Measurements from ENCODE around the gene COBL.

Gene COBL
- total RNA-seq = 0 reads per million in 4 donors

DNA sequence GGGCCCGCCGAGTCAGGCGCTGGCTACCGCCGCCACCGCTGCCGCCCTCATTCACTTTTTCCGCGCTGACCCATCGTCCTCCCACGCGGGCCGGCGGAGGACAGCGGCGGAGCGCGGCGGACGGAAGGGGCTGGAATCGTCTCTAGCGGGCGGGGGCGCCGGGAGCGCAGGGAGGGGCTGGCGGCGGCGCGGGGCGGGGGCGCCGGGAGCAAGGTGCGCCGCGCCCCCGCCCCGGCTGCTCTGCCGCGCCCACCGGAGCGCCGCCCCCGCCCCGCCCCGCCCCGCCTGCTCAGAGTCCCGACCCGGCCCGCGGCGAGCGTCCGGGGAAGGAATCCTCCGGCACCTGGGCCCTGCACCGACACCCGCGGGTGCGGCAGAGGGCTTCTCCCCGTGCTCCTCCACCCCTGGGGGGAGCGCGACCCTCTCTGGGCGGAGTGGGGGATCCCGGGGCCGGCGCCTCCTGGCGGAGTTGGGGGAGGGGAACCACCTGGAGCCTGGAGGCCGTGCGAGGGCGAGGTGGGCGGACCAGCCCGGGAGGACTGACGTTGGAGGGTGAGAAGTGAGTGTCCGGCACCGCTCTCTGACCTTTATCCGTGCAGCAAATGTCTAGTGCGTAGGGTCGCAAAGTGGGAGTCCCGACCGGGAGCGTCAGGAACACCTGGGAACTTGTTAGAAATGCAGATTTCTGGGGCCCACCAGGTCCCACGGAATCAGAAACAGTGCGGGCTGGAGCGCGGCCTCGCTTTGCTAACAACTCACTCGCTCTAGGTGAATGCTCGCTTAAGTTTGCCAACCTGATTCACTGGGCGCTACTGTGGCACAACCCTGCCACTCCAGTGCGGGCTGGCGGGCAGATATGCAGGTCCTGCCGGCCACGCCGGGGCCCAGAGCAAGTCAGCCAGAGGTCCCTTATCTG lies at the start of gene COBL:
Gene COBL, minus strand, starts transcription at position 144 of the 916 bp plus-strand sequence. CDS start 176 bp downstream, outside the sequence.
- DNase-seq = no peak

DNA sequence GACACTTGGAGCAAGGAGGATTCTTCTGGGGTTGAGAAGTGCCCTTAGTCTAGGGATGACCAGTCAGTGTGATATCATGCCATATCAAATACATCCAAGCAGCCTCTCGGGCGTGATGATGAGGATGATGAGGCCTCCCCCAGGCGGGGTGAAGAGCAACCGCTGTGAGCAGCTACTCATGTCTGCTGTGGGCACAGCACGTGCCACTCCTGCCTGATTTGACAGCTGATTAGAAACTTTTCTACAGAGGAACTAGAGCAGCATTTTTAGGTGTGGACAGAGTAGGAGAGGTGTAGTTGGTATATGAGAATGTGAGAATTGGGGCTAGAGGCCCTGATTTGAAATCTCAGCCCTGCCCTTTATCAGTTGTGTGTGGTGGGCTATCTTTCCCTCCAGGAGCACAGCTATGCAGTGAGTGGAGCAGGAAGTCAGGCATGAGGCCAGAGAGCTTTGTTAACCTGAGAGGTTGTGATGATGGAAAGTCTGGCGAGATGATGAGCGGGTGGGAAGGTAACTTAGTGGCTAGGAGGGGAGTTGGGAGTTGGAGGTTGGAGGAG lies 49.6 kb upstream of the COBL start:
- no peak for DNase-seq

DNA sequence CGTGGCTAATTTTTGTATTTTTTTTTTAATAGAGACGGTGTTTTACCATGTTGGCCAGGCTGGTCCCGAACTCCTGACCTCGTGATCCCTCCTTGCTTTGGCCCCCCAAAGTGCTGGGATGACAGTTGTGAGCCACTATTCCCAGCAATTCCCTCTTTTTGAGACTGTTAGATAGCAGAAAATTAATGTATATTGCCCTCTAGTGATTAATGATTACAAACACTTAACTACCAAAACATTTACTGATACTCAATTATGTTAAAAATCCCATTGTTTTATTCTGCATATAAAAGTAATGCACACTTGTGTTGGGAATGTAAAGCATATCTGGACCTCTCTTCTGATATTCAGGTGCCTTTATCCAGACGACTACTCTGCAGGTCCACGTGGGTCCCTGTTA lies 41.2 kb upstream of the COBL start:
- no peak for DNase-seq

- no peak for DNase-seq
Measured at GRCh38 chr7:51356849-51357516, 40.4 kb upstream of the COBL start.

DNA sequence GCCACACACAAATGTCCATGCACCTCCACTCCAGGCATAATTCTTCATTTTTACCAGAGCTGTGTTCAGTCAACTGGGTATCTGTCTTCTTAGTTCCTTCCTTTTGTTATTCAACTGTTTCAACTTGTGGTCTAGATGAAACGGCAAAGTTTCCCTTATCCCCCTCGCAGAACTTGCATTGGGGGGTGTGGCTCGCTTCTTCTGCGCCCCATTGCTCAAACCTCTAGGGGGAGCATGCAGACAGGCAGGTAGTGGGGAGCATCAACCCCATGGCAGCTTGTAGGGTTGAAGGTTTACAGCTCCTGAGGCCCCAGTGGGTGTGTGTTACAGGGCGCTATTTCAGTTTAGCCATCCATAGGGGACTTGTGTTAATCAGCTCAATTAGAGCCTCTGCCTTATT lies 38.3 kb upstream of the COBL start:
- no peak for DNase-seq

- DNase-seq = no peak
Measured at GRCh38 chr7:51354434-51354833, 37.8 kb upstream of the COBL start.

- DNase-seq = no peak
Measured at GRCh38 chr7:51352174-51353100, 35.8 kb upstream of the COBL start.

GRCh38 chr7:51351661-51352060 lies 35.1 kb upstream of the COBL start:
- DNase-seq = no peak

- no peak for DNase-seq
Measured at GRCh38 chr7:51350546-51350896, 33.9 kb upstream of the COBL start.

DNA sequence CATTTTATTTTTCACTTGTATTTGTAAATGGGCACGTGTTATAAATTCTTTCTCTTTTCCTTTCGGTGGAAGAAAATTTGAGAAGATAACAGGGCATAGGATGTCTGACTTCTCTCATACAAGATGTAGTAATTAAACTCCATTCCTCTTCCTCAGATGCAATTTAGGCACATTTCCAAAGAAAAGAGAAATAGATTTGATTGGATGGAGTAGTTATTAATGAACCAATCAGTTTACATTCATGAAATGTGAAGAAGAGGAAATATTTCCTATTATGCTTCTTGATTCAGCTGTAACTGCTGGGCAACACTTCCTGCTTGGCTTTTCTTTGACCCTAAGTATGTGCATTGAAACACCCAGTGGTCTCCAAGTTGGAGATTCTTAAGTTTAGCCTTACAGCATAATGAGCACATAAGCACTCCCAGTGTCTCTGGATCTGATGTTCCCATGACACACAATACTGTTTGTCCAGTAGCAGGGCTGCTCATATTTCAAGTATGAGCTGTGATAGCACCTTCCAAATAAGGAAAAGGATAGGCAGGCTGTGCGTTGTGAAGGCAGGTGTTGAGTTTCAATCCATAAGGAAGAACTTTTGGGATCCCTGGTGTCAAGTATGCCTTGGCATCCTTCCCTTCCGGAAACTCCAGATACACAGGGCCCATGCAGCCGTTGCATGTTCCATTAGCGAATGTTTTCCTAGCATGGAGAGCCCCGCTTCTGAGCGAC lies 33.4 kb upstream of the COBL start:
- DNase-seq = no peak

- no peak for DNase-seq
Measured at GRCh38 chr7:51346126-51346525, 29.5 kb upstream of the COBL start.

GRCh38 chr7:51344406-51345138 lies 28.0 kb upstream of the COBL start:
- no peak for DNase-seq

DNA sequence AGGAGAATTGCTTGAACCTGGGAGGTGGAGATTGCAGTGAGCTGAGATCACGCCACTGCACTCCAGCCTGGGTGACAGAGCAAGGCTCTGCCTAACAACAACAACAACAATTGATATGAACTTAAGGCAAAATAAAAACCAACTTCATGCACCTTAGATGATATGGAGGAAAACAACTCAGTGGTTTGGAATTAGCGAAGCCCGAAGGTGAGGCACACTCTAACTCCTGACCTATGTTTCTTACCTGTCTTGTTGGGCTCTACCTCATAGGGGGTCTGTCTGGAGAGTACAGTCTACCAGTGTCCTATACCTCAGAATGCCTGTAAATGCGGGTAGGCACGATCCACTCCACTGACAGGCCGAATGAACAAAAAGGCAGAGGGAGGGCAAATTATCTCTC lies 24.3 kb upstream of the COBL start:
- DNase-seq = no peak

DNA sequence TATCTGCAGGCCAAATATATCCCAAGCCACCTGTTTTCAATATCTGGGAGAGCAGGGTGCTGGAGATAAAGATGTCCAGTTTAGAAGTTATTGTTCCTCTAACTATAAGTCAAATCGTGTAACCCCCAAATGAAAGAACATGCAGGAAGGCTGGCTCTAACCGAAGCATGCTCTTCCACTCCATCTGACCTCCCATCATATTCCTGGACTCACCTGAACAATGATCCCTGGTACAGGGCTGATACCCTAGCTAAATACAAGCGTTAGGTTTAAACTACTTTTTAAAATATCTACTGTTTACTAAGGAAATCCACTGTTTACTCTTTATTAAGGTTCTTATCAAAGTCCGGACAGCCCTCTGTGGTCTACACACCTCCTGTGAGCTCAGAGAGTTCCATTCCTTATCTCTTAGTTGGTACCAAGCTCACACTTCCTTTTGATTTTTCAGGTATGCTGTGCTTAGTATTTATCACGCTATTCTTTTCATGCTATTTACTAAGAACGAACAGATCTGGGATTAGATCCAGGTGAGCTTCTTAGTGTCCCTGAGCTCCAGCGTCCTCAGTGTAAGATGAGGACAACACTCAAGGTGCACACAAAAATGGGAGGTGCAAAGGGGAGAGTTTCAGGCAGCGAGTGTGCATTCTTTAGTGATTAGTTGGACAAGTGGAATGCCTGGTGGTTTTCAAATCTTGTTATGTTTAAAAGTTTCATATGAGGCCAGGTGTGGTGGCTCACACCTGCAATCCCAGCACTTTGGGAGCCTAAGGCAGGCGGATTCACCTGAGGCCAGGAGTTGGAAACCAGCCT lies 23.6 kb upstream of the COBL start:
- no peak for DNase-seq

DNA sequence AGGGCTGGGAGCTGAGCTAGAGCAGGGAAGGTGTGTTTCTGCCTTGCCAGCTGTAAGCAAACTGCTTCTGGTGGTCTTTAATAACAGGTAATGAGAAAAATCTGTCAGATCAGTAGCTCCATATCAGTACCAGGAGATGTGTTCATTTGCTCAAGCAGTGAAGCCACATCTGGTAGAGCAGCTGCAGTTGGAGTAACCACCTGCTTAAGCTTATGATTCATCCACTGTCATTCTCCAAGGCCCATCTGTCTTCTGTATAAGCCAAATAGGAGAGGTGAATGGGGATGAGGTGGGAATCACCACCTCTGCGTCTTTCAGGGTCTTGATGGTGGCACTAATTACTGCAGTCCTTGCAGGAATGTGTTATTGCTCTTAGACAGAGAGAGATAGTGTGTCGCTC lies 18.4 kb upstream of the COBL start:
- no peak for DNase-seq

GRCh38 chr7:51329696-51330263 lies 13.2 kb upstream of the COBL start:
- DNase-seq = no peak

DNA sequence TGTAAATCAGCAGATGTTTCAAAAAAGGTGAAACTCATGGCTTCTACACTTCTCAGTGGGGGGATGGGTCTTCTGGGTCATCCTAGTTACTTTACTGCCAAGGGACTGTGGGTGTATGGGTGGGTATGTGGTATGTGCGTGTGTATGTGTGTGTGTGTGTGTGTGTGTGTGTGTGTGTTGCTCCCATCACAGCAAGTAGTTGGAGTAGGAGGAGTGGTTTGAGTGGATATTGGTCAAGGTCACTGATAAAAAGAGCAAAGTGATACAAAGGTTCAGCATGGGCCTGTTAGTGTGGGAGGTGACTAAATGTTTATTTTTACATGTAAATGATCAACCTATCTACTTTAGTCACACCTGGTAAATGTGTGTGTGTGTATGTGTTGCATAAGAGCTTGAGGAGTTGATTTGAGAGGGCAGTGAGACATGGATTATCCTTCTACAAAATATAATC lies 11.8 kb upstream of the COBL start:
- DNase-seq = no peak

- DNase-seq = no peak
Measured at GRCh38 chr7:51327287-51327717, 10.7 kb upstream of the COBL start.

DNA sequence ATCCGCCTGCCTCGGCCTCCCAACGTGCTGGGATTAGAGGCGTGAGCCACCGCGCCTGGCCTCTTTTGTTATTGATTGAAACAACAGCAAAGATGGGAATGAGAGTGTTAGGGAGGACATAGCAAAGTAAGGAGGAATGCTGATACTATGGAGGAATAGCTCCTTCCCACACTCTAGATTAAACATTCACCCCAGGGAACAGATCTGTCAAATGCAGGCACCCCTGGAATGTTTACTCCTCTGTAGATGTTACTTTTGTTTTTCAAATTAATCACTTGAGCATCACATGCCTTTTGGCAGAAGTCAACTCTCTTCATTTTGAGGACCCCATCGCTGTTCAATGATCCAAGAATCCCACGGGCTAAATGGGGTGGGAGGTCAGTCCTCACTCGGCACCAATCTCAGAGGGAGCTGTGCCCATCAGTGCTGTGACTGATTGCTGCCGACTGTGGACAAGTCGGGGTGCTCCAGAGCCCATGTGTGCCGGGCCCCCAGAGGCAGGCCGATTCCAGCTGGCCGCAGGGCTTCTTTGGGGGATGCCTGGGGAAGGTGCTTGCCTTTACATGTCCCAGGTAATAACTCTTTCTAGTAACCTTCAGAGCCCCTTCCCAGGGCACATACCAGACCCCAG lies 10.2 kb upstream of the COBL start:
- DNase-seq = no peak
